ENCODE measurements around the gene JAKMIP2.

The JAKMIP2 gene

GRCh38 chr5:147773139-147773538 lies 9.4 kb downstream of the JAKMIP2 start (continued):
- TF ChIP-seq SNAI2 (CRISPR knock-in tag; IDR thresholded peaks at IDR 0.05) (no peak), ESRRG (CRISPR knock-in tag; IDR thresholded peaks at IDR 0.05) (no peak)

- ATAC-seq, result no peak
- TF ChIP-seq ESRRG (CRISPR knock-in tag; IDR thresholded peaks at IDR 0.05), result no peak
- TF ChIP-seq ZFP3 (CRISPR knock-in tag; IDR thresholded peaks at IDR 0.05), result no peak
- TF ChIP-seq ISL1 (CRISPR knock-in tag; IDR thresholded peaks at IDR 0.05), result no peak
- no peak for TF ChIP-seq ZFP30 (CRISPR knock-in tag; IDR thresholded peaks at IDR 0.05)
Measured at GRCh38 chr5:147767048-147767447, 15.5 kb downstream of the JAKMIP2 start.

GRCh38 chr5:147763791-147764525 lies 18.6 kb downstream of the JAKMIP2 start:
- ATAC-seq, result peak; percentile 86
- TF ChIP-seq ZFP3 (CRISPR knock-in tag; IDR thresholded peaks at IDR 0.05) (no peak), ISL1 (CRISPR knock-in tag; IDR thresholded peaks at IDR 0.05) (no peak), POU6F1 (CRISPR knock-in tag; IDR thresholded peaks at IDR 0.05; ENCODE audit: borderline replicate concordance, low read depth) (no peak), ZNF565 (CRISPR knock-in tag; conservative IDR thresholded peaks at IDR 0.05; ENCODE audit: low read depth) (no peak), SNAI2 (CRISPR knock-in tag; IDR thresholded peaks at IDR 0.05) (no peak)

- no peak for ATAC-seq
- TF ChIP-seq GLIS3 (CRISPR knock-in tag; IDR thresholded peaks at IDR 0.05) (no peak), ISL1 (CRISPR knock-in tag; IDR thresholded peaks at IDR 0.05) (no peak), TSHZ2 (CRISPR knock-in tag; IDR thresholded peaks at IDR 0.05) (no peak), SNAI2 (CRISPR knock-in tag; IDR thresholded peaks at IDR 0.05) (no peak), PPARA (CRISPR knock-in tag; IDR thresholded peaks at IDR 0.05; ENCODE audit: borderline replicate concordance) (no peak), ESRRG (CRISPR knock-in tag; IDR thresholded peaks at IDR 0.05) (no peak), POU6F1 (CRISPR knock-in tag; IDR thresholded peaks at IDR 0.05; ENCODE audit: borderline replicate concordance, low read depth) (no peak), ZC3H10 (CRISPR knock-in tag; IDR thresholded peaks at IDR 0.05) (no peak), BACH2 (CRISPR knock-in tag; IDR thresholded peaks at IDR 0.05; ENCODE audit: borderline replicate concordance) (no peak), ZNF70 (CRISPR knock-in tag; IDR thresholded peaks at IDR 0.05) (no peak), CSRNP3 (CRISPR knock-in tag; IDR thresholded peaks at IDR 0.05) (no peak), ZNF565 (CRISPR knock-in tag; conservative IDR thresholded peaks at IDR 0.05; ENCODE audit: low read depth) (no peak), CSDC2 (CRISPR knock-in tag; IDR thresholded peaks at IDR 0.05) (no peak), ZNF8 (CRISPR knock-in tag; IDR thresholded peaks at IDR 0.05) (no peak), ZFP30 (CRISPR knock-in tag; IDR thresholded peaks at IDR 0.05) (no peak), CREB5 (CRISPR knock-in tag; IDR thresholded peaks at IDR 0.05; ENCODE audit: low read depth) (no peak), ZFP3 (CRISPR knock-in tag; IDR thresholded peaks at IDR 0.05) (no peak)
Measured at GRCh38 chr5:147760086-147760875, 22.2 kb downstream of the JAKMIP2 start.

All from SK-N-SH treated with all-trans-retinoic acid at 6 μM for 48 hours (cell line).